Pancreas (tissue), 10 donors: ENCODE results near the gene CILP2. TPM values are rescaled to one million over a fixed set of nuclear protein-coding genes. Genes with fewer than 3 reads are reported as not detected.

Experiments used
- ATAC-seq, 4 donors: fragments of 200-7000 bp; cut with Tn5 transposase; one replicate each; pipeline versions ENCODE4 v1.8.0 to v1.9.1; 2020; ENCODE audit warnings: mild to moderate bottlenecking in 4 of 4, moderate library complexity in 4 of 4
- DNase-seq, 6 donors: peaks; one replicate each; pipeline ENCODE4 v3.0.0-alpha.2; 2020
- FAIRE-seq: peaks from 2 replicates; lab custom pipeline; 2012; peaks lifted over from hg19 to GRCh38; lab: Jason Lieb, UNC
- H3K27ac ChIP-seq, 4 donors: fragments of 200-600 bp; sonication (generic); 1 replicate in 3 of 4; 2 replicates in 1 of 4; pipeline versions ENCODE4 v1.5.0 to v1.8.0; 2020
- H3K27me3 ChIP-seq, 4 donors: fragments of 200-600 bp; one replicate each; pipeline ENCODE4 v1.8.0; 2021
- H3K36me3 ChIP-seq, 3 donors: fragments of 200-600 bp; sonication (generic) in 1 of 3; one replicate each; pipeline versions ENCODE4 v1.5.0 to v1.8.0; 2020 to 2021
- H3K4me1 ChIP-seq, 3 donors: fragments of 200-600 bp; one replicate each; pipeline ENCODE4 v1.8.0; 2021
- H3K4me3 ChIP-seq, 4 donors: fragments of 200-600 bp; sonication (generic) in 2 of 4; one replicate each; pipeline versions ENCODE4 v1.5.0 to v1.8.0; 2020 to 2021
- H3K9me3 ChIP-seq, 4 donors: fragments of 200-600 bp; one replicate each; pipeline ENCODE4 v1.8.0; 2021
- CTCF ChIP-seq, 4 donors: fragments of 200-600 bp; sonication (generic) in 3 of 4; IDR thresholded peaks; one replicate each; pipeline versions ENCODE4 v1.5.0 to v1.8.0; 2021; ENCODE audit warnings: antibody characterized with exemption in 4 of 4
- WGBS, 2 donors: extraction: QIAGEN DNeasy Blood & Tissue Kit; methylation state at CpG; one replicate each; pipeline ENCODE4 v1.1.7; 2013; 5-methylcytosine and 5-hydroxymethylcytosine counted together
- intact Hi-C, 3 donors: fragments of 100-400 bp; cut with DNase I; formaldehyde crosslinking; loops; one replicate each; pipeline versions ENCODE4 v1.11.1 to v1.14.2; 2022
- polyA plus RNA-seq, 2 donors: library from polyadenylated mRNA; stranded (reverse); fragments of 200-250 nt; gene quantifications; one replicate each; pipeline ENCODE4 v1.2.3, GENCODE V29; 2013
- total RNA-seq, 6 donors: library from RNA; stranded (reverse); fragmentation: NEBNext Ultra II Directional in 4 of 6; extraction: Animal tissue kit (Norgen Biotek cat#: 25700) in 4 of 6; gene quantifications; one replicate each; pipeline versions ENCODE4 v1.2.1 to v1.2.4, GENCODE V29; 2021 to 2023
- donor health status: healthy with polysubstance abuse.
- donor health status: DM: no; HTN: no; CAD: no; lungs with moderate emphysema.
- donor health status: DM: no; HTN: no; CAD: no.
- donor health status: control.
- donor health status: control.
- donor health status: Bipolar disorder and iron deficiency.
- donor health status: DM: yes; HTN: yes; CAD: no.
- donor health status: DM: no; HTN: no; CAD: no.
- donor health status: DM: no; HTN: no; CAD: no.
- donor health status: DM: yes; HTN: yes; CAD: no.

The CILP2 gene
- total and polyA plus RNA-seq, 8 donors: 0.12 to 1.4 TPM; not detected in 6

- H3K9me3 ChIP-seq: no peaks in the 10 kb centered on the region
- intact Hi-C loops: loop anchor here in 1 of 3 donors (5.0 kb wide), 1 partner anchor 133 kb away; no protein-coding TSS in a partner anchor
- 21 to 24% methylated on average over 20 of the region's 20 CpGs for WGBS, 2 donors
- no peak overlapping the region for H3K4me3 ChIP-seq
- peaks cover 0 to 10% (median 10%) of the 10 kb centered on the region in 3 donors for H3K36me3 ChIP-seq
- no peaks in the 10 kb centered on the region for H3K27me3 ChIP-seq
- H3K27ac ChIP-seq: peak overlapping the region; percentile 59 to 73 (median 68)
- ATAC-seq (peak; percentile 62 to 83 (median 76)), DNase-seq (peak; percentile 70 to 88 (median 76)), FAIRE-seq (peak; percentile 64)
- peaks cover 20 to 34% (median 31%) of the 10 kb centered on the region in 3 donors for H3K4me1 ChIP-seq
- TF ChIP-seq CTCF (IDR thresholded peaks at IDR 0.05): peak; percentile 59 to 88 (median 80)
Measured at GRCh38 chr19:19490214-19490968, 47.7 kb upstream of the CILP2 start.

GRCh38 chr19:19491321-19492025 is 46.6 kb upstream of the CILP2 start:
- 68% methylated on average over 15 of the region's 15 CpGs for WGBS, 2 donors

GRCh38 chr19:19492026-19492610 is 45.9 kb upstream of the CILP2 start:
- 86 to 88% methylated on average over 21 of the region's 21 CpGs for WGBS, 2 donors
- ATAC-seq (no peak), FAIRE-seq (no peak), DNase-seq (peak in 1 of 6 donors; percentile 67)
- no peaks in the 10 kb centered on the region for H3K9me3 ChIP-seq
- H3K36me3 ChIP-seq: peaks cover 0 to 22% (median 13%) of the 10 kb centered on the region in 3 donors
- no peaks in the 10 kb centered on the region for H3K27me3 ChIP-seq
- intact Hi-C loops: loop anchor here in 1 of 3 donors (5.0 kb wide), 1 partner anchor 135 kb away; no protein-coding TSS in a partner anchor
- H3K4me1 ChIP-seq: peaks cover 16 to 30% (median 28%) of the 10 kb centered on the region in 3 donors
- H3K27ac ChIP-seq: no peak overlapping the region
- no peak for TF ChIP-seq CTCF (IDR thresholded peaks at IDR 0.05)
- no peak overlapping the region for H3K4me3 ChIP-seq

More at GRCh38 chr19:19491321-19492025, 46.6 kb upstream of the CILP2 start:
- DNase-seq: peak in 1 of 6 donors; percentile 55
- no peak for FAIRE-seq
- H3K4me1 ChIP-seq: peaks cover 20 to 34% (median 31%) of the 10 kb centered on the region in 3 donors
- no peak for TF ChIP-seq CTCF (IDR thresholded peaks at IDR 0.05)
- no peak for ATAC-seq
- H3K9me3 ChIP-seq: no peaks in the 10 kb centered on the region
- intact Hi-C loops: loop anchor here in 1 of 3 donors (5.0 kb wide), 1 partner anchor 134 kb away; no protein-coding TSS in a partner anchor
- no peak overlapping the region for H3K4me3 ChIP-seq
- H3K36me3 ChIP-seq: peaks cover 0 to 18% (median 10%) of the 10 kb centered on the region in 3 donors
- no peaks in the 10 kb centered on the region for H3K27me3 ChIP-seq
- H3K27ac ChIP-seq: no peak overlapping the region

- Histone ChIP-seq H3K4me1 (peaks cover under 1 to 12% (median 11%) of the 10 kb centered on the region in 3 donors), H3K27ac (no peak overlapping the region), H3K4me3 (no peak overlapping the region), H3K36me3 (peaks cover 7 to 23% (median 18%) of the 10 kb centered on the region in 3 donors), H3K27me3 (no peaks in the 10 kb centered on the region), H3K9me3 (no peaks in the 10 kb centered on the region)
- intact Hi-C loops: loop anchor here in 1 of 3 donors (5.0 kb wide), 1 partner anchor 137 kb away; no protein-coding TSS in a partner anchor
- no peak for TF ChIP-seq CTCF (IDR thresholded peaks at IDR 0.05)
- ATAC-seq: no peak
- WGBS, 2 donors: 87% methylated on average over 14 to 15 of the region's 15 CpGs
- peak in 1 of 6 donors; percentile 52 for DNase-seq
- no peak for FAIRE-seq
Measured at GRCh38 chr19:19493841-19494546, 44.1 kb upstream of the CILP2 start.
